HEK293 (cell line): ENCODE results near the gene OR2G3.

Experiments used
- CTCF ChIA-PET: fragments of 350-600 bp; formaldehyde crosslinking; extraction: SDS; loops from one replicate; lab custom pipeline; 2021; ENCODE audit warnings: antibody characterized with exemption; lab: Yijun Ruan, JAX
- POLR2A ChIA-PET: fragments of 300-600 bp; formaldehyde crosslinking; extraction: SDS; loops from one replicate; lab custom pipeline; 2020; ENCODE audit warnings: antibody characterized with exemption, inconsistent platforms; lab: Yijun Ruan, JAX
- H3K27ac ChIP-seq: fragments of 200-500 bp; sonication (Bioruptor generic); 2 replicates; pipeline ENCODE4 v1.5.1; 2014; ENCODE audit warnings: low read depth, low read length, control low read depth, inconsistent platforms; ENCODE audit errors: extremely low read depth
- H3K36me3 ChIP-seq, 2 experiments: fragments of 200-500 bp in 1 of 2; sonication (Bioruptor generic) in 1 of 2; 1 replicate in 1 of 2; 2 replicates in 1 of 2; pipeline ENCODE4 v1.5.1; 2014 to 2017; ENCODE audit warnings: inconsistent platforms in 2 of 2, low read length in 2 of 2; ENCODE audit not compliant: control insufficient read depth in 2 of 2, insufficient read depth in 1 of 2
- H3K4me1 ChIP-seq: fragments of 200-500 bp; sonication (Bioruptor generic); 2 replicates; pipeline ENCODE4 v1.5.1; 2014; ENCODE audit warnings: mild to moderate bottlenecking, low read length, inconsistent platforms; ENCODE audit not compliant: control insufficient read depth, insufficient read depth
- H3K4me3 ChIP-seq: 2 replicates; pipeline ENCODE4 v1.5.1; 2011; ENCODE audit warnings: low read depth, mild to moderate bottlenecking, control low read depth, low read length, moderate library complexity
- H3K9me3 ChIP-seq: fragments of 200-500 bp; sonication (Bioruptor generic); 2 replicates; pipeline ENCODE4 v1.5.1; 2014; ENCODE audit warnings: low read depth, low read length, inconsistent platforms; ENCODE audit not compliant: control insufficient read depth, insufficient read depth
- ELK4 ChIP-seq: IDR thresholded peaks from 2 replicates; pipeline ENCODE4 v1.6.1; 2011; ENCODE audit warnings: mild to moderate bottlenecking, low read depth, low read length, borderline replicate concordance
- GFI1B ChIP-seq: fragments of 450-650 bp; formaldehyde crosslinking; IDR thresholded peaks from 2 replicates; pipeline ENCODE4 v1.5.1; 2016; ENCODE audit warnings: missing biosample characterization, missing genetic modification characterization
- GLI2 ChIP-seq: fragments of 450-650 bp; formaldehyde crosslinking; IDR thresholded peaks from 2 replicates; pipeline ENCODE4; 2017; ENCODE audit warnings: missing biosample characterization, missing genetic modification characterization, low read depth, borderline replicate concordance
- MEIS1 ChIP-seq: sonication (generic); formaldehyde crosslinking; IDR thresholded peaks from 2 replicates; pipeline ENCODE4 v1.8.1; 2022; ENCODE audit warnings: missing genetic modification reagents, mild to moderate bottlenecking, borderline replicate concordance
- MYNN ChIP-seq: fragments of 450-650 bp; formaldehyde crosslinking; IDR thresholded peaks from 2 replicates; pipeline ENCODE4 v1.5.1; 2016; ENCODE audit warnings: missing biosample characterization, missing genetic modification characterization, borderline replicate concordance
- MZF1 ChIP-seq: fragments of 450-650 bp; formaldehyde crosslinking; IDR thresholded peaks from 2 replicates; pipeline ENCODE4 v1.5.1; 2017; ENCODE audit warnings: missing biosample characterization, missing genetic modification characterization, borderline replicate concordance
- RBAK ChIP-seq: fragments of 450-650 bp; formaldehyde crosslinking; IDR thresholded peaks from 2 replicates; pipeline ENCODE4 v1.5.1; 2016; ENCODE audit warnings: missing biosample characterization, missing genetic modification characterization
- REST ChIP-seq: fragments of 450-650 bp; formaldehyde crosslinking; IDR thresholded peaks from 2 replicates; pipeline ENCODE4 v1.5.1; 2016; ENCODE audit warnings: missing biosample characterization, missing genetic modification characterization
- SALL2 ChIP-seq: fragments of 450-650 bp; formaldehyde crosslinking; IDR thresholded peaks from 2 replicates; pipeline ENCODE4 v1.5.0; 2017; ENCODE audit warnings: missing biosample characterization, mild to moderate bottlenecking, missing genetic modification characterization, borderline replicate concordance
- ZBTB44 ChIP-seq: fragments of 450-650 bp; IDR thresholded peaks from 2 replicates; pipeline ENCODE4 v1.5.1; 2018; ENCODE audit warnings: missing biosample characterization, mild to moderate bottlenecking, missing genetic modification characterization
- ZBTB49 ChIP-seq: fragments of 450-650 bp; formaldehyde crosslinking; IDR thresholded peaks from 2 replicates; pipeline ENCODE4 v1.5.1; 2016; ENCODE audit warnings: missing biosample characterization, missing genetic modification characterization, low read depth
- ZFP37 ChIP-seq: fragments of 450-650 bp; formaldehyde crosslinking; IDR thresholded peaks from 2 replicates; pipeline ENCODE4 v1.5.1; 2016; ENCODE audit warnings: missing biosample characterization, missing genetic modification characterization
- ZNF146 ChIP-seq: fragments of 450-650 bp; formaldehyde crosslinking; IDR thresholded peaks from 2 replicates; pipeline ENCODE4 v1.5.1; 2016; ENCODE audit warnings: missing biosample characterization, missing genetic modification characterization
- ZNF2 ChIP-seq: fragments of 450-650 bp; formaldehyde crosslinking; IDR thresholded peaks from 2 replicates; pipeline ENCODE4 v1.5.1; 2016; ENCODE audit warnings: missing biosample characterization, missing genetic modification characterization
- ZNF202 ChIP-seq: fragments of 450-650 bp; formaldehyde crosslinking; IDR thresholded peaks from 2 replicates; pipeline ENCODE4 v1.5.1; 2016; ENCODE audit warnings: missing biosample characterization, missing genetic modification characterization, borderline replicate concordance
- ZNF292 ChIP-seq: fragments of 450-650 bp; formaldehyde crosslinking; IDR thresholded peaks from 2 replicates; pipeline ENCODE4 v1.5.1; 2016; ENCODE audit warnings: low read depth, missing biosample characterization, missing genetic modification characterization, borderline replicate concordance
- ZNF324 ChIP-seq: fragments of 450-650 bp; formaldehyde crosslinking; IDR thresholded peaks from 2 replicates; pipeline ENCODE4 v1.5.1; 2016; ENCODE audit warnings: missing biosample characterization, missing genetic modification characterization
- ZNF335 ChIP-seq: fragments of 450-650 bp; formaldehyde crosslinking; conservative IDR thresholded peaks from 2 replicates; pipeline ENCODE4 v1.5.1; 2016; ENCODE audit warnings: missing biosample characterization, missing genetic modification characterization
- ZNF341 ChIP-seq: fragments of 450-650 bp; formaldehyde crosslinking; IDR thresholded peaks from 2 replicates; pipeline ENCODE4; 2016; ENCODE audit warnings: low read depth, missing biosample characterization, missing genetic modification characterization
- ZNF366 ChIP-seq: fragments of 450-650 bp; formaldehyde crosslinking; conservative IDR thresholded peaks from 2 replicates; pipeline ENCODE4 v1.5.1; 2016; ENCODE audit warnings: missing biosample characterization, missing genetic modification characterization
- ZNF423 ChIP-seq: fragments of 450-650 bp; formaldehyde crosslinking; IDR thresholded peaks from 2 replicates; pipeline ENCODE4 v1.5.1; 2016; ENCODE audit warnings: missing biosample characterization, missing genetic modification characterization
- ZNF571 ChIP-seq: fragments of 450-650 bp; formaldehyde crosslinking; IDR thresholded peaks from 2 replicates; pipeline ENCODE4 v1.5.0; 2017; ENCODE audit warnings: missing biosample characterization, missing genetic modification characterization
- ZNF658 ChIP-seq: fragments of 450-650 bp; formaldehyde crosslinking; IDR thresholded peaks from 2 replicates; pipeline ENCODE4; 2016; ENCODE audit warnings: missing biosample characterization, missing genetic modification characterization
- ZNF707 ChIP-seq: fragments of 450-650 bp; formaldehyde crosslinking; IDR thresholded peaks from 2 replicates; pipeline ENCODE4 v1.5.1; 2016; ENCODE audit warnings: missing biosample characterization, missing genetic modification characterization

OR2G3 gene

DNA sequence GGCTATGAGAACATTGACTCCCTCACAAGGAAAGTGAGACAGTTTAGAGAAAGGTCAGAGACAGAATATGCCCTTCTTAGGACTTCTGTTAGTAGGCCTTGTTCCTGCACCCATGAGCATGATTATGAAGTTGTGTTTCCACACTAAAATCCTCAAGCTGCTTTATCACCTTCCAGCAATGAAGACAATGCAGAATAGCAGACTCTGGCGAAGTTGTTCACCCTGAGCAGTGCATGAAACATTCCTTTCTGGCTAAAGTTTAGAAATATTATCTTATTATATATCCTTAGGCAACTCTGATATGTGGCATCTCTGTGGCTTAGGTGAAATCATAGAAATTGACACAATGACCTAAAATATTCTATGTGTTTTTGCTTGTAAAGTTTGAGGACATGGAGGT, 31.1 kb upstream of the OR2G3 start:
- ChIA-PET POLR2A (no interaction called here), CTCF (no interaction called here)
- TF ChIP-seq ZNF423 (tag by site-specific recombination) (no peak), ZNF366 (no peak), MZF1 (no peak), MYNN (no peak)
- no peaks in the 10 kb centered on the region for H3K4me1 ChIP-seq
- H3K36me3 ChIP-seq, result no peaks in the 10 kb centered on the region
- no peak overlapping the region for H3K27ac ChIP-seq
- H3K4me3 ChIP-seq, result no peak overlapping the region
- H3K9me3 ChIP-seq, result no peaks in the 10 kb centered on the region

- Histone ChIP-seq H3K4me3 (no peak overlapping the region), H3K9me3 (no peaks in the 10 kb centered on the region), H3K4me1 (no peaks in the 10 kb centered on the region), H3K36me3 (no peaks in the 10 kb centered on the region), H3K27ac (no peak overlapping the region)
- CTCF ChIA-PET, result no interaction called here
- POLR2A ChIA-PET, result no interaction called here
- TF ChIP-seq ZNF2 (tag by site-specific recombination), result no peak
- TF ChIP-seq ZNF202 (tag by site-specific recombination), result no peak
Measured at GRCh38 chr1:247574664-247575063, 30.7 kb upstream of the OR2G3 start.

- ChIA-PET POLR2A (no interaction called here), CTCF (no interaction called here)
- no peak for TF ChIP-seq ZNF571 (tag by site-specific recombination)
- no peak for TF ChIP-seq ZNF146 (tag by site-specific recombination)
- TF ChIP-seq ZNF324 (tag by site-specific recombination), result no peak
- no peak for TF ChIP-seq SALL2 (tag by site-specific recombination)
- no peak for TF ChIP-seq ZNF341 (tag by site-specific recombination)
- TF ChIP-seq ZFP37 (tag by site-specific recombination), result no peak
- TF ChIP-seq GLI2 (tag by site-specific recombination), result no peak
- TF ChIP-seq ZBTB44 (tag by site-specific recombination), result no peak
- no peak for TF ChIP-seq ZNF335 (tag by site-specific recombination)
- TF ChIP-seq ZBTB49 (tag by site-specific recombination), result no peak
- no peak for TF ChIP-seq MEIS1 (CRISPR knock-in tag)
- TF ChIP-seq ZNF658 (tag by site-specific recombination), result no peak
- no peak for TF ChIP-seq ZNF292 (tag by site-specific recombination)
- no peak for TF ChIP-seq ELK4
- TF ChIP-seq GFI1B (tag by site-specific recombination), result no peak
- TF ChIP-seq RBAK (tag by site-specific recombination), result no peak
- TF ChIP-seq ZNF707, result no peak
- TF ChIP-seq REST, result no peak
- Histone ChIP-seq H3K36me3 (no peaks in the 10 kb centered on the region), H3K4me1 (no peaks in the 10 kb centered on the region), H3K9me3 (no peaks in the 10 kb centered on the region), H3K4me3 (no peak overlapping the region), H3K27ac (no peak overlapping the region)
Measured at GRCh38 chr1:247576514-247576913, 28.9 kb upstream of the OR2G3 start.
